PC-9 (cell line): Measurements from ENCODE around the gene SLC30A2. TPM values are rescaled to one million over a fixed set of nuclear protein-coding genes. Genes with fewer than 3 reads are reported as not detected.

Experiments used
- BruUV-seq: library from RNA; stranded (reverse); fragments of 400-500 nt; replicated peaks from 2 replicates; lab custom pipeline; 2021; lab: Mats Ljungman, UMichigan
- CTCF ChIA-PET: fragments of 300-600 bp; sonication (Branson Sonifier 250); formaldehyde crosslinking; loops from one replicate; lab custom pipeline; 2022; ENCODE audit warnings: antibody characterized with exemption; lab: Charles Lee
- POLR2A ChIA-PET: fragments of 300-600 bp; sonication (Branson Sonifier 250); formaldehyde crosslinking; loops from one replicate; lab custom pipeline; 2022; ENCODE audit warnings: antibody characterized with exemption; ENCODE audit not compliant: unreplicated experiment; lab: Charles Lee
- DNase-seq, 2 experiments: peaks; one replicate each; pipeline versions ENCODE4 v3.0.0 to v3.0.0-alpha.2; 2015 to 2022; ENCODE audit warnings: mixed read lengths in 1 of 2
- H2AFZ ChIP-seq: fragments of 200-600 bp; sonication (generic); 2 replicates; pipeline ENCODE4 v1.8.1; 2017; ENCODE audit warnings: antibody characterized with exemption
- H3F3A ChIP-seq: fragments of 200-600 bp; sonication (generic); 2 replicates; pipeline ENCODE4 v1.8.1; 2017; ENCODE audit warnings: antibody characterized with exemption, mild to moderate bottlenecking, low read depth; ENCODE audit not compliant: insufficient read depth
- H3K27ac ChIP-seq: fragments of 200-600 bp; sonication (generic); 2 replicates; pipeline ENCODE4 v1.6.1; 2016; ENCODE audit warnings: mixed run types
- H3K27me3 ChIP-seq: fragments of 200-600 bp; sonication (generic); 2 replicates; pipeline ENCODE4 v1.6.1; 2016; ENCODE audit warnings: low read depth, mixed run types; ENCODE audit not compliant: insufficient read depth
- H3K36me3 ChIP-seq: fragments of 200-600 bp; sonication (generic); 2 replicates; pipeline ENCODE4 v1.6.1; 2016; ENCODE audit warnings: low read depth, mixed run types
- H3K4me1 ChIP-seq: fragments of 200-600 bp; sonication (generic); replicated peaks from 2 replicates; pipeline ENCODE4 v1.6.1; 2016; ENCODE audit warnings: mixed run types; ENCODE audit not compliant: insufficient read depth
- H3K4me2 ChIP-seq: fragments of 200-600 bp; sonication (generic); 2 replicates; pipeline ENCODE4 v1.6.1; 2017; ENCODE audit warnings: mixed run types
- H3K4me3 ChIP-seq: fragments of 200-600 bp; sonication (generic); 2 replicates; pipeline ENCODE4 v1.6.1; 2016; ENCODE audit warnings: mixed run types
- H3K79me2 ChIP-seq: fragments of 200-600 bp; sonication (generic); 2 replicates; pipeline ENCODE4 v1.6.1; 2017; ENCODE audit warnings: low read depth, mixed run types
- H3K9me2 ChIP-seq: fragments of 200-600 bp; sonication (generic); 2 replicates; pipeline ENCODE4 v1.8.1; 2017; ENCODE audit warnings: mild to moderate bottlenecking; ENCODE audit not compliant: insufficient read depth
- H3K9me3 ChIP-seq: fragments of 200-600 bp; sonication (generic); 2 replicates; pipeline ENCODE4 v1.8.1; 2016; ENCODE audit warnings: low read depth; ENCODE audit not compliant: insufficient read depth
- H4K20me1 ChIP-seq: fragments of 200-600 bp; sonication (generic); 2 replicates; pipeline ENCODE4 v1.8.1; 2017; ENCODE audit not compliant: insufficient read depth
- EZH2 ChIP-seq: fragments of 200-600 bp; sonication (generic); IDR thresholded peaks from 2 replicates; pipeline ENCODE4 v1.8.0; 2017; ENCODE audit warnings: antibody characterized with exemption, low read depth
- intact Hi-C: fragments of 100-400 bp; cut with micrococcal nuclease; formaldehyde crosslinking; loops from one replicate; pipeline ENCODE4 v1.10.0; 2022; ENCODE audit not compliant: unreplicated experiment
- total RNA-seq: library from RNA; stranded (reverse); gene quantifications from 2 replicates; pipeline ENCODE4 v1.2.3, GENCODE V29; 2021
- TF ChIP-seq, protein P1 (sequence below): fragments of 200-600 bp; sonication (generic); conservative IDR thresholded peaks from 2 replicates; pipeline ENCODE4 v1.6.1; 2017; ENCODE audit warnings: mixed run types, antibody characterized with exemption, mild to moderate bottlenecking, moderate library complexity

The SLC30A2 gene
- total RNA-seq, 1 experiment from 2014 or later = not detected

- Histone ChIP-seq H3K4me2 (no peak overlapping the region), H3K4me1 (peaks cover 31% of the 10 kb centered on the region), H3K27me3 (no peaks in the 10 kb centered on the region), H3K27ac (no peak overlapping the region), H3K36me3 (no peaks in the 10 kb centered on the region), H2AFZ (no peak overlapping the region), H4K20me1 (no peaks in the 10 kb centered on the region), H3K79me2 (no peaks in the 10 kb centered on the region), H3K4me3 (no peak overlapping the region), H3K9me3 (no peaks in the 10 kb centered on the region), H3K9me2 (no peaks in the 10 kb centered on the region), H3F3A (peaks cover 14% of the 10 kb centered on the region; the same call in 1 of the 2 replicates)
- CTCF ChIA-PET = interaction anchor here (0.6 kb wide), 1 partner anchor 64 kb away, joined by 3 read pairs; no protein-coding TSS in a partner anchor
- TF ChIP-seq, protein P1, sequence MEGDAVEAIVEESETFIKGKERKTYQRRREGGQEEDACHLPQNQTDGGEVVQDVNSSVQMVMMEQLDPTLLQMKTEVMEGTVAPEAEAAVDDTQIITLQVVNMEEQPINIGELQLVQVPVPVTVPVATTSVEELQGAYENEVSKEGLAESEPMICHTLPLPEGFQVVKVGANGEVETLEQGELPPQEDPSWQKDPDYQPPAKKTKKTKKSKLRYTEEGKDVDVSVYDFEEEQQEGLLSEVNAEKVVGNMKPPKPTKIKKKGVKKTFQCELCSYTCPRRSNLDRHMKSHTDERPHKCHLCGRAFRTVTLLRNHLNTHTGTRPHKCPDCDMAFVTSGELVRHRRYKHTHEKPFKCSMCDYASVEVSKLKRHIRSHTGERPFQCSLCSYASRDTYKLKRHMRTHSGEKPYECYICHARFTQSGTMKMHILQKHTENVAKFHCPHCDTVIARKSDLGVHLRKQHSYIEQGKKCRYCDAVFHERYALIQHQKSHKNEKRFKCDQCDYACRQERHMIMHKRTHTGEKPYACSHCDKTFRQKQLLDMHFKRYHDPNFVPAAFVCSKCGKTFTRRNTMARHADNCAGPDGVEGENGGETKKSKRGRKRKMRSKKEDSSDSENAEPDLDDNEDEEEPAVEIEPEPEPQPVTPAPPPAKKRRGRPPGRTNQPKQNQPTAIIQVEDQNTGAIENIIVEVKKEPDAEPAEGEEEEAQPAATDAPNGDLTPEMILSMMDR = no peak
- TF ChIP-seq EZH2 = no peak
- POLR2A ChIA-PET = no interaction called here
- intact Hi-C loops = no loop called here
- BruUV-seq = no TSS peak
- DNase-seq = no peak
Observed at GRCh38 chr1:26075421-26076144, 29.7 kb upstream of the SLC30A2 start.

- no peaks in the 10 kb centered on the region; the same call in 1 of the 2 replicates for H3K4me1 ChIP-seq
- ChIA-PET POLR2A (no interaction called here), CTCF (no interaction called here)
- H3F3A ChIP-seq = no peaks in the 10 kb centered on the region
- BruUV-seq = no TSS peak
- TF ChIP-seq, protein P1 = no peak
- TF ChIP-seq EZH2 = no peak
- no peaks in the 10 kb centered on the region for H3K9me2 ChIP-seq
- H3K27ac ChIP-seq = no peak overlapping the region
- intact Hi-C loops = no loop called here
- no peaks in the 10 kb centered on the region for H3K79me2 ChIP-seq
- DNase-seq = no peak
- H4K20me1 ChIP-seq = no peaks in the 10 kb centered on the region
- no peaks in the 10 kb centered on the region for H3K36me3 ChIP-seq
- H2AFZ ChIP-seq = no peak overlapping the region
- no peaks in the 10 kb centered on the region for H3K9me3 ChIP-seq
- no peak overlapping the region for H3K4me2 ChIP-seq
- no peaks in the 10 kb centered on the region for H3K27me3 ChIP-seq
- H3K4me3 ChIP-seq = no peak overlapping the region
Observed at GRCh38 chr1:26072305-26072704, 26.4 kb upstream of the SLC30A2 start.

- no peaks in the 10 kb centered on the region for H4K20me1 ChIP-seq
- CTCF ChIA-PET = interaction anchor here (0.6 kb wide), 1 partner anchor 12 kb away, joined by 16 read pairs; no protein-coding TSS in a partner anchor
- DNase-seq = no peak
- intact Hi-C loops = no loop called here
- no peaks in the 10 kb centered on the region for H3K36me3 ChIP-seq
- no peak overlapping the region for H2AFZ ChIP-seq
- H3K79me2 ChIP-seq = no peaks in the 10 kb centered on the region
- H3K4me1 ChIP-seq = no peaks in the 10 kb centered on the region; the same call in 1 of the 2 replicates
- no peaks in the 10 kb centered on the region for H3K27me3 ChIP-seq
- H3K27ac ChIP-seq = no peak overlapping the region
- H3K4me2 ChIP-seq = no peak overlapping the region
- POLR2A ChIA-PET = no interaction called here
- no peak overlapping the region for H3K4me3 ChIP-seq
- H3K9me3 ChIP-seq = no peaks in the 10 kb centered on the region
- H3K9me2 ChIP-seq = no peaks in the 10 kb centered on the region
- no peak for TF ChIP-seq EZH2
- TF ChIP-seq, protein P1 = no peak
- BruUV-seq = no TSS peak
- no peaks in the 10 kb centered on the region for H3F3A ChIP-seq
Observed at GRCh38 chr1:26070963-26071342, 25.0 kb upstream of the SLC30A2 start.
